ENCODE data around the gene TBX4.

Gene TBX4

GRCh38 chr17:61459939-61460718, 7.9 kb downstream of the TBX4 start:
- H3K36me3 ChIP-seq (ENCODE audit: control insufficient read depth, insufficient read depth, low read length), result no peaks in the 10 kb centered on the region
- H3K4me1 ChIP-seq (ENCODE audit: control insufficient read depth, insufficient read depth, low read length), result peaks cover 6% of the 10 kb centered on the region
- no peaks in the 10 kb centered on the region for H3K9me3 ChIP-seq (ENCODE audit: control insufficient read depth, insufficient read depth, low read length)
- no peak overlapping the region for H3K9ac ChIP-seq (ENCODE audit: low read depth, low read length)
- peaks cover 100% of the 10 kb centered on the region for H3K27me3 ChIP-seq (ENCODE audit: control insufficient read depth, insufficient read depth, low read length)
- peak overlapping the region; percentile 6 for H3K4me3 ChIP-seq (ENCODE audit: low read depth, low read length)

- Histone ChIP-seq H3K9ac (ENCODE audit: low read depth, low read length) (no peak overlapping the region), H3K9me3 (ENCODE audit: control insufficient read depth, insufficient read depth, low read length) (no peaks in the 10 kb centered on the region), H3K36me3 (ENCODE audit: control insufficient read depth, insufficient read depth, low read length) (no peaks in the 10 kb centered on the region), H3K27me3 (ENCODE audit: control insufficient read depth, insufficient read depth, low read length) (peaks cover 100% of the 10 kb centered on the region), H3K4me1 (ENCODE audit: control insufficient read depth, insufficient read depth, low read length) (peaks cover 6% of the 10 kb centered on the region), H3K4me3 (ENCODE audit: low read depth, low read length) (peak overlapping the region; percentile 31)
Measured at GRCh38 chr17:61460796-61461585, 8.8 kb downstream of the TBX4 start.

GRCh38 chr17:61461586-61461966, 9.4 kb downstream of the TBX4 start:
- Histone ChIP-seq H3K9me3 (ENCODE audit: control insufficient read depth, insufficient read depth, low read length) (no peaks in the 10 kb centered on the region), H3K9ac (ENCODE audit: low read depth, low read length) (no peak overlapping the region), H3K36me3 (ENCODE audit: control insufficient read depth, insufficient read depth, low read length) (no peaks in the 10 kb centered on the region), H3K4me3 (ENCODE audit: low read depth, low read length) (peak overlapping the region; percentile 31), H3K4me1 (ENCODE audit: control insufficient read depth, insufficient read depth, low read length) (peaks cover 6% of the 10 kb centered on the region), H3K27me3 (ENCODE audit: control insufficient read depth, insufficient read depth, low read length) (peaks cover 100% of the 10 kb centered on the region)

- H3K4me3 ChIP-seq (ENCODE audit: low read depth, low read length), result peak overlapping the region; percentile 31
- H3K9ac ChIP-seq (ENCODE audit: low read depth, low read length), result no peak overlapping the region
- peaks cover 6% of the 10 kb centered on the region for H3K4me1 ChIP-seq (ENCODE audit: control insufficient read depth, insufficient read depth, low read length)
- peaks cover 100% of the 10 kb centered on the region for H3K27me3 ChIP-seq (ENCODE audit: control insufficient read depth, insufficient read depth, low read length)
- no peaks in the 10 kb centered on the region for H3K36me3 ChIP-seq (ENCODE audit: control insufficient read depth, insufficient read depth, low read length)
- H3K9me3 ChIP-seq (ENCODE audit: control insufficient read depth, insufficient read depth, low read length), result no peaks in the 10 kb centered on the region
Measured at GRCh38 chr17:61461967-61462718, 9.9 kb downstream of the TBX4 start.

GRCh38 chr17:61462719-61463315, 10.6 kb downstream of the TBX4 start:
- H3K4me3 ChIP-seq (ENCODE audit: low read depth, low read length), result peak overlapping the region; percentile 31
- no peak overlapping the region for H3K9ac ChIP-seq (ENCODE audit: low read depth, low read length)
- H3K4me1 ChIP-seq (ENCODE audit: control insufficient read depth, insufficient read depth, low read length), result peaks cover 6% of the 10 kb centered on the region
- H3K9me3 ChIP-seq (ENCODE audit: control insufficient read depth, insufficient read depth, low read length), result no peaks in the 10 kb centered on the region
- H3K36me3 ChIP-seq (ENCODE audit: control insufficient read depth, insufficient read depth, low read length), result no peaks in the 10 kb centered on the region
- H3K27me3 ChIP-seq (ENCODE audit: control insufficient read depth, insufficient read depth, low read length), result peaks cover 96% of the 10 kb centered on the region

GRCh38 chr17:61463316-61464129, 11.3 kb downstream of the TBX4 start:
- peaks cover 89% of the 10 kb centered on the region for H3K27me3 ChIP-seq (ENCODE audit: control insufficient read depth, insufficient read depth, low read length)
- no peak overlapping the region for H3K9ac ChIP-seq (ENCODE audit: low read depth, low read length)
- H3K36me3 ChIP-seq (ENCODE audit: control insufficient read depth, insufficient read depth, low read length), result no peaks in the 10 kb centered on the region
- peaks cover 3% of the 10 kb centered on the region for H3K4me1 ChIP-seq (ENCODE audit: control insufficient read depth, insufficient read depth, low read length)
- no peaks in the 10 kb centered on the region for H3K9me3 ChIP-seq (ENCODE audit: control insufficient read depth, insufficient read depth, low read length)
- peak overlapping the region; percentile 31 for H3K4me3 ChIP-seq (ENCODE audit: low read depth, low read length)

- H3K36me3 ChIP-seq (ENCODE audit: control insufficient read depth, insufficient read depth, low read length), result no peaks in the 10 kb centered on the region
- H3K4me1 ChIP-seq (ENCODE audit: control insufficient read depth, insufficient read depth, low read length), result peaks cover 2% of the 10 kb centered on the region
- no peak overlapping the region for H3K9ac ChIP-seq (ENCODE audit: low read depth, low read length)
- H3K4me3 ChIP-seq (ENCODE audit: low read depth, low read length), result peak overlapping the region; percentile 23
- H3K9me3 ChIP-seq (ENCODE audit: control insufficient read depth, insufficient read depth, low read length), result no peaks in the 10 kb centered on the region
- peaks cover 88% of the 10 kb centered on the region for H3K27me3 ChIP-seq (ENCODE audit: control insufficient read depth, insufficient read depth, low read length)
Measured at GRCh38 chr17:61464130-61464842, 12.1 kb downstream of the TBX4 start.

- Histone ChIP-seq H3K4me1 (ENCODE audit: control insufficient read depth, insufficient read depth, low read length) (peaks cover 2% of the 10 kb centered on the region), H3K36me3 (ENCODE audit: control insufficient read depth, insufficient read depth, low read length) (no peaks in the 10 kb centered on the region), H3K9me3 (ENCODE audit: control insufficient read depth, insufficient read depth, low read length) (no peaks in the 10 kb centered on the region), H3K27me3 (ENCODE audit: control insufficient read depth, insufficient read depth, low read length) (peaks cover 87% of the 10 kb centered on the region), H3K9ac (ENCODE audit: low read depth, low read length) (no peak overlapping the region), H3K4me3 (ENCODE audit: low read depth, low read length) (no peak overlapping the region)
Measured at GRCh38 chr17:61464843-61465180, 12.6 kb downstream of the TBX4 start.

- Histone ChIP-seq H3K9ac (ENCODE audit: low read depth, low read length) (no peak overlapping the region), H3K36me3 (ENCODE audit: control insufficient read depth, insufficient read depth, low read length) (peaks cover 2% of the 10 kb centered on the region), H3K27me3 (ENCODE audit: control insufficient read depth, insufficient read depth, low read length) (peaks cover 85% of the 10 kb centered on the region), H3K4me3 (ENCODE audit: low read depth, low read length) (no peak overlapping the region), H3K9me3 (ENCODE audit: control insufficient read depth, insufficient read depth, low read length) (no peaks in the 10 kb centered on the region), H3K4me1 (ENCODE audit: control insufficient read depth, insufficient read depth, low read length) (peaks cover 2% of the 10 kb centered on the region)
Measured at GRCh38 chr17:61465550-61466237, 13.5 kb downstream of the TBX4 start.

- H3K9me3 ChIP-seq (ENCODE audit: control insufficient read depth, insufficient read depth, low read length), result no peaks in the 10 kb centered on the region
- no peak overlapping the region for H3K9ac ChIP-seq (ENCODE audit: low read depth, low read length)
- H3K4me3 ChIP-seq (ENCODE audit: low read depth, low read length), result no peak overlapping the region
- H3K27me3 ChIP-seq (ENCODE audit: control insufficient read depth, insufficient read depth, low read length), result peaks cover 79% of the 10 kb centered on the region
- peaks cover 2% of the 10 kb centered on the region for H3K36me3 ChIP-seq (ENCODE audit: control insufficient read depth, insufficient read depth, low read length)
- H3K4me1 ChIP-seq (ENCODE audit: control insufficient read depth, insufficient read depth, low read length), result peaks cover 2% of the 10 kb centered on the region
Measured at GRCh38 chr17:61466246-61466645, 14.0 kb downstream of the TBX4 start.

All from iPS-15b (cell line).